Measurements from ENCODE around the gene CHMP1A.
"Not testable (repeated sequence)": the region's sequence is repeated elsewhere in the genome, so short reads cannot be mapped to it uniquely, and the experiment has no call there.

Gene CHMP1A

GRCh38 chr16:89669755-89670154 is 12.2 kb upstream of the CHMP1A start:
- Histone ChIP-seq H4K8ac (ENCODE audit: low read depth, low read length) (no peak overlapping the region), H3K27me3 (ENCODE audit: insufficient read depth, low read length, poor library complexity) (no peaks in the 10 kb centered on the region), H3K4ac (ENCODE audit: low read depth, low read length) (no peak overlapping the region), H3K56ac (ENCODE audit: low read length) (no peak overlapping the region), H3K23ac (ENCODE audit: low read length) (no peak overlapping the region), H3K4me2 (ENCODE audit: low read length) (no peak overlapping the region), H2AK5ac (ENCODE audit: low read length) (no peak overlapping the region), H3K27ac (ENCODE audit: low read depth, low read length) (no peak overlapping the region), H2BK5ac (ENCODE audit: low read length) (no peak overlapping the region), H2BK120ac (ENCODE audit: low read depth, low read length) (no peak overlapping the region), H3K18ac (ENCODE audit: low read length) (no peak overlapping the region), H3K79me1 (ENCODE audit: low read length) (no peaks in the 10 kb centered on the region), H3K4me1 (ENCODE audit: control insufficient read depth, low read depth, low read length) (no peaks in the 10 kb centered on the region), H4K5ac (ENCODE audit: low read length) (no peak overlapping the region), H3K4me3 (ENCODE audit: low read length) (no peak overlapping the region), H3K36me3 (ENCODE audit: control insufficient read depth, insufficient read depth, low read length) (peaks cover 1% of the 10 kb centered on the region), H2BK15ac (replicated peaks; ENCODE audit: low read depth) (no peak overlapping the region), H3K79me2 (ENCODE audit: control insufficient read depth, insufficient read depth, low read length) (no peaks in the 10 kb centered on the region), H3K9ac (ENCODE audit: low read length) (no peak overlapping the region)
- no CpG with 5 or more reads among the region's 13 CpGs for WGBS (ENCODE audit: extremely low coverage, insufficient coverage, low lambda C conversion rate)
- no peak for DNase-seq

GRCh38 chr16:89668790-89669158 is 11.3 kb upstream of the CHMP1A start:
- Histone ChIP-seq H3K36me3 (ENCODE audit: control insufficient read depth, insufficient read depth, low read length) (peaks cover 3% of the 10 kb centered on the region), H2BK15ac (replicated peaks; ENCODE audit: low read depth) (no peak overlapping the region), H2BK5ac (ENCODE audit: low read length) (no peak overlapping the region), H3K4ac (ENCODE audit: low read depth, low read length) (no peak overlapping the region), H3K18ac (ENCODE audit: low read length) (no peak overlapping the region), H3K56ac (ENCODE audit: low read length) (no peak overlapping the region), H3K4me3 (ENCODE audit: low read length) (no peak overlapping the region), H3K4me2 (ENCODE audit: low read length) (no peak overlapping the region), H3K4me1 (ENCODE audit: control insufficient read depth, low read depth, low read length) (no peaks in the 10 kb centered on the region), H3K27ac (ENCODE audit: low read depth, low read length) (no peak overlapping the region), H2BK120ac (ENCODE audit: low read depth, low read length) (no peak overlapping the region), H2AK5ac (ENCODE audit: low read length) (no peak overlapping the region), H3K9ac (ENCODE audit: low read length) (no peak overlapping the region), H3K23ac (ENCODE audit: low read length) (no peak overlapping the region), H3K79me2 (ENCODE audit: control insufficient read depth, insufficient read depth, low read length) (no peaks in the 10 kb centered on the region), H4K8ac (ENCODE audit: low read depth, low read length) (no peak overlapping the region), H3K27me3 (ENCODE audit: insufficient read depth, low read length, poor library complexity) (no peaks in the 10 kb centered on the region), H3K79me1 (ENCODE audit: low read length) (no peaks in the 10 kb centered on the region), H4K5ac (ENCODE audit: low read length) (no peak overlapping the region)
- DNase-seq, result no peak
- no CpG with 5 or more reads among the region's 5 CpGs for WGBS (ENCODE audit: extremely low coverage, insufficient coverage, low lambda C conversion rate)

- Histone ChIP-seq H4K8ac (ENCODE audit: low read depth, low read length) (no peak overlapping the region), H2AK5ac (ENCODE audit: low read length) (no peak overlapping the region), H3K79me2 (ENCODE audit: control insufficient read depth, insufficient read depth, low read length) (no peaks in the 10 kb centered on the region), H3K27me3 (ENCODE audit: insufficient read depth, low read length, poor library complexity) (no peaks in the 10 kb centered on the region), H3K79me1 (ENCODE audit: low read length) (no peaks in the 10 kb centered on the region), H2BK120ac (ENCODE audit: low read depth, low read length) (no peak overlapping the region), H2BK5ac (ENCODE audit: low read length) (no peak overlapping the region), H3K9ac (ENCODE audit: low read length) (no peak overlapping the region), H3K27ac (ENCODE audit: low read depth, low read length) (no peak overlapping the region), H3K18ac (ENCODE audit: low read length) (no peak overlapping the region), H3K56ac (ENCODE audit: low read length) (no peak overlapping the region), H3K4ac (ENCODE audit: low read depth, low read length) (no peak overlapping the region), H3K4me3 (ENCODE audit: low read length) (no peak overlapping the region), H2BK15ac (replicated peaks; ENCODE audit: low read depth) (no peak overlapping the region), H3K36me3 (ENCODE audit: control insufficient read depth, insufficient read depth, low read length) (peaks cover 3% of the 10 kb centered on the region), H3K4me2 (ENCODE audit: low read length) (no peak overlapping the region), H3K4me1 (ENCODE audit: control insufficient read depth, low read depth, low read length) (no peaks in the 10 kb centered on the region), H4K5ac (ENCODE audit: low read length) (no peak overlapping the region), H3K23ac (ENCODE audit: low read length) (no peak overlapping the region)
- no peak for DNase-seq
- no CpG with 5 or more reads among the region's 9 CpGs for whole genome bisulfite sequencing (ENCODE audit: extremely low coverage, insufficient coverage, low lambda C conversion rate)
Measured at GRCh38 chr16:89667633-89668032, 10.1 kb upstream of the CHMP1A start.

GRCh38 chr16:89667000-89667399 is 9.5 kb upstream of the CHMP1A start:
- peak; percentile 61 for DNase-seq

GRCh38 chr16:89664238-89664637 is 6.7 kb upstream of the CHMP1A start:
- H3K4ac ChIP-seq (ENCODE audit: low read depth, low read length); H3K79me2 ChIP-seq (ENCODE audit: control insufficient read depth, insufficient read depth, low read length); H3K36me3 ChIP-seq (ENCODE audit: control insufficient read depth, insufficient read depth, low read length); H3K4me1 ChIP-seq (ENCODE audit: control insufficient read depth, low read depth, low read length); H3K27ac ChIP-seq (ENCODE audit: low read depth, low read length); H3K18ac ChIP-seq (ENCODE audit: low read length); H3K23ac ChIP-seq (ENCODE audit: low read length); H3K9ac ChIP-seq (ENCODE audit: low read length); H2BK15ac ChIP-seq (replicated peaks; ENCODE audit: low read depth); H2AK5ac ChIP-seq (ENCODE audit: low read length); H3K4me3 ChIP-seq (ENCODE audit: low read length); DNase-seq; H3K79me1 ChIP-seq (ENCODE audit: low read length); H3K27me3 ChIP-seq (ENCODE audit: insufficient read depth, low read length, poor library complexity); H4K8ac ChIP-seq (ENCODE audit: low read depth, low read length); H4K5ac ChIP-seq (ENCODE audit: low read length); H2BK120ac ChIP-seq (ENCODE audit: low read depth, low read length); H3K4me2 ChIP-seq (ENCODE audit: low read length); H2BK5ac ChIP-seq (ENCODE audit: low read length); H3K56ac ChIP-seq (ENCODE audit: low read length): not testable (repeated sequence)
- no CpG with 5 or more reads among the region's 11 CpGs for WGBS (ENCODE audit: extremely low coverage, insufficient coverage, low lambda C conversion rate)

More at GRCh38 chr16:89667000-89667399, 9.5 kb upstream of the CHMP1A start:
- H4K5ac ChIP-seq (ENCODE audit: low read length); H3K27ac ChIP-seq (ENCODE audit: low read depth, low read length); H3K27me3 ChIP-seq (ENCODE audit: insufficient read depth, low read length, poor library complexity); H2BK15ac ChIP-seq (replicated peaks; ENCODE audit: low read depth); H3K9ac ChIP-seq (ENCODE audit: low read length); H3K79me2 ChIP-seq (ENCODE audit: control insufficient read depth, insufficient read depth, low read length); H2BK5ac ChIP-seq (ENCODE audit: low read length); H3K4me3 ChIP-seq (ENCODE audit: low read length); H3K4ac ChIP-seq (ENCODE audit: low read depth, low read length); H3K4me1 ChIP-seq (ENCODE audit: control insufficient read depth, low read depth, low read length); H2AK5ac ChIP-seq (ENCODE audit: low read length); H3K36me3 ChIP-seq (ENCODE audit: control insufficient read depth, insufficient read depth, low read length); H3K23ac ChIP-seq (ENCODE audit: low read length); H4K8ac ChIP-seq (ENCODE audit: low read depth, low read length); H3K79me1 ChIP-seq (ENCODE audit: low read length); H3K4me2 ChIP-seq (ENCODE audit: low read length); H3K18ac ChIP-seq (ENCODE audit: low read length); H2BK120ac ChIP-seq (ENCODE audit: low read depth, low read length); H3K56ac ChIP-seq (ENCODE audit: low read length): not testable (repeated sequence)
- WGBS (ENCODE audit: extremely low coverage, insufficient coverage, low lambda C conversion rate), result no CpG with 5 or more reads among the region's 7 CpGs

- Histone ChIP-seq H3K23ac (ENCODE audit: low read length) (no peak overlapping the region), H4K8ac (ENCODE audit: low read depth, low read length) (no peak overlapping the region), H3K4me3 (ENCODE audit: low read length) (no peak overlapping the region), H3K18ac (ENCODE audit: low read length) (no peak overlapping the region), H2AK5ac (ENCODE audit: low read length) (no peak overlapping the region), H3K4me1 (ENCODE audit: control insufficient read depth, low read depth, low read length) (peaks cover 2% of the 10 kb centered on the region), H2BK120ac (ENCODE audit: low read depth, low read length) (no peak overlapping the region), H3K79me2 (ENCODE audit: control insufficient read depth, insufficient read depth, low read length) (peaks cover 12% of the 10 kb centered on the region), H3K27me3 (ENCODE audit: insufficient read depth, low read length, poor library complexity) (no peaks in the 10 kb centered on the region), H3K56ac (ENCODE audit: low read length) (no peak overlapping the region), H3K9ac (ENCODE audit: low read length) (no peak overlapping the region), H3K27ac (ENCODE audit: low read depth, low read length) (no peak overlapping the region), H4K5ac (ENCODE audit: low read length) (no peak overlapping the region), H2BK15ac (replicated peaks; ENCODE audit: low read depth) (no peak overlapping the region), H3K4ac (ENCODE audit: low read depth, low read length) (no peak overlapping the region), H2BK5ac (ENCODE audit: low read length) (no peak overlapping the region), H3K4me2 (ENCODE audit: low read length) (no peak overlapping the region), H3K79me1 (ENCODE audit: low read length) (peaks cover 7% of the 10 kb centered on the region), H3K36me3 (ENCODE audit: control insufficient read depth, insufficient read depth, low read length) (peaks cover 5% of the 10 kb centered on the region)
- no peak for DNase-seq
- no CpG with 5 or more reads among the region's 9 CpGs for WGBS (ENCODE audit: extremely low coverage, insufficient coverage, low lambda C conversion rate)
Measured at GRCh38 chr16:89661215-89661614, 3.7 kb upstream of the CHMP1A start.

All from mesendoderm (in vitro differentiated cells).